ENCODE data around the gene DDX11.
"Not testable (repeated sequence)": the region's sequence is repeated elsewhere in the genome, so short reads cannot be mapped to it uniquely, and the experiment has no call there.

The DDX11 gene

DNA sequence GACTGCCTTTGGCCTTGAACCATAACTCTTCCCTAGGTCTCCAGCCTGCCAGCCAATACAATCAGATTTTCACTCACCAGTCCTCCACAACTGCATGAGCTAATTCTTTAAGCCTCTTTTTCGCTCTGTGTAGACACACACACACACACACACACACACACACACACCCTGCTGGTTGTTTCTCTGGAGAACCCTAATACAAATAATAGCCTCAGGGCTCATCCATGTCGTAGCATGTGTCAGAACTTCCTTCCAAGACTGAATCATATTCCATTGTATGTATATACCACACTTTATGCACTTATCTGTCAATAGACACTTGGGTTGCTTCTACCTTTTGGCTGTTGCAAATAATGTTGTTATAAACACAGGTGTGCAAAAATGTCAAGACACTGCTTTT lies 6.0 kb upstream of the DDX11 start:
- not testable (repeated sequence) for DNase-seq

DNA sequence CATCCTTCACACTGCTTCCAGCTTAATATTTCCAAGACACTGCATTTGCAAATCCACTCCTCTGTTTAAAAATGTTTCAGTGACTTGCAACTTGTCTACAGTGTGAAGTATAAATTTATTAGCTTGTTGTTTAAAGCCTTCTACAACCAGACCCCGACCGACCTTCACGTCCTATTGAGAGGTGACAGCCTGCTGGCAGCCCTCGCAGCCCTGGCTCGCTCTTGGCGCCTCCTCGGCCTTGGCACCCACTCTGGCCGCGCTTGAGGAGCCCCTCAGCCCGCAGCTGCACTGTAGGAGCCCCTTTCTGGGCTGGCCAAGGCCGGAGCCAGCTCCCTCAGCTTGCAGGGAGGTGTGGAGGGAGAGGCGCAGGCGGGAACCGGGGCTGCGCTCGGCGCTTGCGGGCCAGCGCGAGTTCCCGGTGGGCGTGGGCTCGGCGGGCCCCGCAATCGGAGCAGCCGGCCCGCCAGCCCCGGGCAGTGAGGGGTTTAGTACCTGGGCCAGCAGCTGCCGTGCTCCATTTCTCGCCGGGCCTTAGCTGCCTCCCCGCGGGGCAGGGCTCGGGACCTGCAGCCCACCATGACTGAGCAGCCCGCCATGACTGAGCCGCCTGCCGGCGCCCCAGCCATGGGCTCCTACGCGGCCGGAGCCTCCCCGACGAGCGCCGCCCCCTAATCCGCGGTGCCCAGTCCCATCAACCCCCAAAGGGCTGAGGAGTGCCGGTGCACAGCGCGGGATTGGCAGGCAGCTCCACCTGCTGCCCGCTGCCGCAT lies 2.5 kb upstream of the DDX11 start:
- DNase-seq: not testable (repeated sequence)

DNA sequence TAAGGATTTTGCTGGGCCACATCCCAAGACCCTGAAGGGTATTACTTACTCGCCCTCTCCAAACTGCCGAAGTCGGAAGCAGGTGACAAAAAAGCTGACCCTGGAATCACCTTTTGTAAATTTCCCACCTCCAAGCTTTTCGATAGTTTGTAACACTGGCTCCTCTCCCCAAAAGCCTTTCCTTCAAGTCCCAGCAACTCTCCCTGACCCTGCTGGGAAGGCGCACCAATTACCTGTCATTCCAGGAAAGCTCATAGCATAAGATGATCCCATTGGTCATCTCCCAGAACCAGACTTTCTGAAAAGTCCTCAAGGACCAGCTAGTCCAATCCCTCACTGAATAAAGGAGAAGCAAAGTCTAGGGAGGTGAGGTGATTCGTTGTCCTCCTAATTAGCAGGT lies 698 bp upstream of the DDX11 start:
- DNase-seq: not testable (repeated sequence)

DNA sequence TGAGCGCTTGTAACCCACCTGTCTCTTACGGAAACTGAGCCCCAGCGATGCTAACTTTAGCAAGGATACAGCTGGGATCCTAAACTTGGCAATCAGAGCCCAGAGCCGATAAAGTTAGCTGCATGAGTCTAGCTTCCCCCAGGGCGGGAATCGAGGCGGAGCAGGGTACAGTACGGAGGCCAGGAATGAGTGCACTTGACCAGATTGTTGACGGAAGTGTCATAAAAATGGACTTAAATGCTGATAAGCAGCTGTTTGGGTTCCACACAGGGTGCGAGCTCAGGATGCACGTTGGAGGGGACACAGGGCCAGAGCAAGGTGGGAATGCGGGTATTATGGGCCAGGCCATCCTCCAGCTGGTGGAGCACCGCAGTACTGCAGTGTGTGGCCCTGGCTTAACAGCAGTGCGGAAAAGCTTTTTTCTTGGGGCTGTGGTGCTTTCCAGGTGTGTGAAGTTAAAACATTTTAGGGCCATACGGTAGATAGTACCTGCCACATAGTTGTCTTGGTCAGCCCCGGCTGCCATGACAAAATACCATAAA lies 744 bp downstream of the DDX11 start:
- not testable (repeated sequence) for DNase-seq

DNA sequence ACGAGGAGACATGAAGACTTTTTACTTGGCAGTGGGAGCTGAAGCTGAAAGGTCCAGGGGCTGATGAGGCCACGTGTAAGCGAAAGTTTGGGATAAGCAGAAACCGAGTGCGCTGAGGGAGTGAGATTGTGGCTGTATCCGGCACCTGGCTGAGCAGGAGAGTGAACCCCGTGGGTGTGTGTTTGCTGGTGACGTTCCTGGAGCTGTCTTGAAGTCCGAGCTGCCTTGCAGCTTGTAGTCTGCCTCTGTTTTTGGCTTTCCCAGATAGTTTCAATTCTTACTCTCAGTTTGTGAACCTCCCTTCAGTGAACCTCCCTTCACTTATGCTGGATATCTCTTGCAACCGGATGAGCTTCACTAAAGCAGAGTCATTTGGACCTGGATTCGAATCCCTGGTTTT lies 2.5 kb downstream of the DDX11 start:
- not testable (repeated sequence) for DNase-seq

DNA sequence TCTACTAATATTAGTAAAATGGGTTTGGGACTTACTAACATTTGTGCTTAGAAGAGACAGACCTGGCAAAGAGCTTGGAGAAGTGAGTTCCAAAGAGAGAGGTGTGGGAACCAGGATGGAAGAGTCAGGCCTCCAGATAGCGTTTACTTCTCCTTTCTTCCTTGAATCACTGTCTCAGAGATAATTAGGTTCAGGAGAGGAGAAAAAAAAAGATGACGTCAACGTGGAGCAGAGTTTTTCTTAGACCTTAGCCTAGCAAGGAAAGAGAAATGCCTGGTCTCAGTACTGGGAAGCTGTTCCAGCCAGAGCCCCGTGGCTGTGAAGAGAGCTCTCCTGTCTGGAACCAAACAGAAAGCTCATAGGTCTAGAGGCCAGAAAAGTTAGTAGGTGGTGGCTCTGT lies 3.4 kb downstream of the DDX11 start:
- not testable (repeated sequence) for DNase-seq

DNA sequence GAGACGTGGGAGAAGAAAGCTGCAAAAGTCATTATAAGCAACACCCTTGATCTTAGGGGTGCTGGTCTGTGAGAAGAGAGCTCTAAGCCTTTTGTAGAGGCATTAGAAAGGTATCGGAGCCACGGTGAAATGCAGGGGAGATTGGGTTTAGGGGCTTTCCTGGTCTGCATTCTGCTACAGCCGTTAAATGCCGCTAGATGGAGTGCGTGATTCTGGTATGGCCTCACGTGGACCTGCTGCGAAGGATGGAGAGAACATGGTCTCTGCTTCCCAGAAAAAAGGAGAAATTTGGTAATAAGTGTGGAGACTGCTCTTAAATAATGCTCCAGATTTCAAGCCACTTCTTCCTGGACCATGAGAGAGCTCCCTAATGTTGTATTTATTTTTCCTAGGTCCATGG lies 4.3 kb downstream of the DDX11 start:
- DNase-seq: not testable (repeated sequence)

DNA sequence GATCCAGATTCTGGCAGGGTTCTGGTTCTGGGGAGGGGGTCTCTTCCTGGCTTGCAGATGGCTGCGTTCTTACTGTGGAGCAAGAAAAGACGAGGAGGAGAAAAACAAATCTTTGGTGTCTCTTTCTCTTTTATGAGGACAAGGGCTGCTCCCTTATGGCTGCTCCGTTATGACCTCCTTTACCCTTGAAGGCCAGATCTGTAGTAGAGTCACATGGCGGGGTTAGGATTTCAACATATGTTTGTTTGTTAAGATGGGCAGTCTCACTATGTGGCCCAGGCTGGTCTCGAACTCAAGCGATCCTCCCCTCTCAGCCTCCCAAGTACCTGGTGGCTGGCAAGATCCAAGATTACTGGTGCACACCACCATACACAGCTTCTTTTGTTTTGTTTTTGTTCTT lies 5.8 kb downstream of the DDX11 start:
- DNase-seq: not testable (repeated sequence)

DNA sequence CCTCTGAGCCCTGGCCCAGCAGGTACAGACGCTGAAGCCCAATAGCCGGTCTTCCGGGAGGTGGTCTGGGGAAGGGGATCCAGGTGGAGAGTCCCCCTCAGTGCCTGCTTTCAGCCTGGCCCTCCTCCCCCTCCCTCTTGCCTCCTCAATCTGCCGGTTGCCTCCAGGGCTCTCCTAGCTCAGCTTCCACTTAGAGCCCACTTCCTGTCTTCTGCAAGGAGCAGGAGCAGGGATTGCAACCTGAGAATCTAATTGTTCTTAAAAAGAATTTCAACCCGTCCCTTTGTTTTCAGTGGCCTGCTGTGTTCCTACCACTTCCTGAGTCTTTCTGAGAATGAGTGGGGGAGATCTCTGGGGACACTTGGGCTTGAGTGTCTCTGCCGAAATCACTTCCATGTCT lies 6.6 kb downstream of the DDX11 start:
- peak; percentile 57 for DNase-seq

DNA sequence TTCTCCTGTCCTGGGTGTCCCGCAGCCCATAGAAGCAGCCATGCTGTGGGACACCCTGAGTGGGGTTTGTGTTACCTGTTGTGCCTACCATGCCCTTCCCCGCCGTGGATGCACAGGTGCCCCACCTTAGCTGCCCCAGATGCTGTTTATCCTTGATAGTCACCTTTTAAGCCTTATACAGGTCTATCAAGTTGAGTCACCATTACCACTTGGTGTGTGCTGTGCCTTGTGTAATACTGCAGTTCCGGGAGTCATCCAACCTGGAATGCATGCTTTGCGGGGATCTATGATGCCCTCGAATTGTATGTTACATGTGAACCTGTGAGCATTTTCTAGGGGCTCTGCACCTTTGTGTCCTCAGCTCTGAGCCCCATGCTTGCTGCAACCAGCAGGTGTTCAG lies 7.6 kb downstream of the DDX11 start:
- DNase-seq: not testable (repeated sequence)

DNA sequence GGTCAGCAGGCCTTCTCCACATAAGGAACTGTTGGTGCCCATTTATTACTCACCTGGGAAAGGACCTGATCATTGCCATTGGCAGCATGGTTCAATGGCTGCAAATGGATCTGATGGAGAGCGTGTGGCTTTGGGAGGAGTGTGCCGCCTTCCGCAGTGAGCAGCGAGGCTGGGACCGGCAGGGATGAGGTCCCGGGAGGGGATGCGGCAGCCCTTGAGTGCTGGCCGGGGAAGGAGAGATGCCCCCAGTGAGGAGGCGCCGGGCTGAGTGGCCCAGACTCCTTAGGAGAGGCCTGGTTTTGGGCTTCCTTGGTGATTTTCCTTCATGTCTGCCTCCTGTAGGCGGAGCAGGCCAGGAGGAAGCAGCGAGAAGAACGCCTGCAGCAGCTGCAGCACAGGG lies 10.6 kb downstream of the DDX11 start:
- not testable (repeated sequence) for DNase-seq

DNA sequence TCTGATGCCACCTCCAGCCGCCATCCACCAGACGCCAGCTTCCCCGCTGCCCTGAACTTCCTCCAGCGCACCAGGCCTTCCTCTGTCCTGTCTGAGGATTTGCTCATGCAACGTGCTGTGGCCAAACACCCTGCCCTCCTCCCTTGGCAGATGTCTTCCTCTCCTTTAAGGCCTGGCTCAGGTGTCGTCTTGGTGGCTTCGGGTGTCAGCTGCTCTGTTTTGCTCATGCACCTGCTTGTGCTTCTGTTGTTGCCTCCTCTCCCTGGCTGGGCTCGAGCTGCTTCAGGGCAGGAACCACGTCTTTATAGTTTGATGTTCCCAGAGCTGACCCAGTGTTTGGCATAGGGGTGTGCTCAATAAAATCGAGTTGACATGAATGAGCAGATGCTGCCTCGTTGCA lies 12.4 kb downstream of the DDX11 start:
- not testable (repeated sequence) for DNase-seq

DNA sequence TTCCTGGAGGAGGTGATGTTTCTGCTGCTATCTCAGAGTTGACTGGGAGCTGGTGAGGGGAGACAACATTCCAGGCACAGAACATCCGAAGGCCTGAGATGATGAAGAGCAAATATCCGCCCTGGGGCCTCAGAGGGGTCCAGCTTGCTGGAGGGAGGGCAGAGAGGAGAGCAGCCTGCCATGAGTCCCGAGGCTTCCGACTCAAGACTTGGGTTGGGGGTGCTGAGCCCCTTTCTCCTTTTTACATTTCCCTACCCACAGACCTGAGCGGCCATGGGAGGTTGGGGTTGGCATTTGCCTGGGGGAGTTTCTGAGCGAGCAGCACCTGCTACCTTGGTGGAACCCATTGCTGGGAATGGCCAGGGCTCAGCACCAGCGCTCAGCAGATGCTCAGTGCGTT lies 13.8 kb downstream of the DDX11 start:
- DNase-seq: not testable (repeated sequence)

DNA sequence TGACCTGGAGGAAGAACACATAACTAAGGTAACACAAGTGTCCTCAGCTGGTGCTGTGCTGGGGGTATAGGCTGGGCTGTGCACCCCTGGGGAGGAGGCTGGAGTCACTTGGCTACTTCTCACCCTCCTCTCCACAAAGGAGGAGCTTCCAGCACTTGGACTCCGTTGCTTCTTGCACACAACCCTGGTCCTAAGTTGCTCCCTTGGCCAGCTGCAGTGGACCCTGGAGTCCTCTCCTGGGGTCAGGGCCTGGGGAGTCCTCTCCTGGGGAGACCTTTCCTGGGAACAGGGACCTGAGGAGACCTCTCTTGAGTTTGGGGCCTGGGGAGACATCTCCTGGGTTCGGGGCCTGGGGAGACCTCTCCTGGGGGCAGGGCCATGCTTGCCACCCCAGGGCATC lies 14.3 kb downstream of the DDX11 start:
- DNase-seq: not testable (repeated sequence)

DNA sequence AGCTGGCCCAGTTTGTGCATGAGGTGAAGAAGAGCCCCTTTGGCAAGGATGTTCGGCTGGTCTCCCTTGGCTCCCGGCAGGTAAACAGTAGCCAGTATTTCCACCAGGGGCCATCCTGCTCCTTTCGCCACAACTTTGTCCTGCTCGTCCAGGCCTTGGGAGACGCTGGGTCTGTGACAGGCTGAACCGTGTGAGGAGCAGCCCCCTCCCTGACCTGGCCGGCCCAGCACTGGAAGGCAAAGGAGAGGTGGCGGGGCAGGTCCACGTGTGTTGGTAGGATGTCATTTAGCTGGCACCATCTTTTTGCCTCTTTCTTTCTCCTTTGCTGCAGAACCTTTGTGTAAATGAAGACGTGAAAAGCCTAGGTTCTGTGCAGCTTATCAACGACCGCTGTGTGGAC lies 15.4 kb downstream of the DDX11 start:
- DNase-seq: no peak

DNA sequence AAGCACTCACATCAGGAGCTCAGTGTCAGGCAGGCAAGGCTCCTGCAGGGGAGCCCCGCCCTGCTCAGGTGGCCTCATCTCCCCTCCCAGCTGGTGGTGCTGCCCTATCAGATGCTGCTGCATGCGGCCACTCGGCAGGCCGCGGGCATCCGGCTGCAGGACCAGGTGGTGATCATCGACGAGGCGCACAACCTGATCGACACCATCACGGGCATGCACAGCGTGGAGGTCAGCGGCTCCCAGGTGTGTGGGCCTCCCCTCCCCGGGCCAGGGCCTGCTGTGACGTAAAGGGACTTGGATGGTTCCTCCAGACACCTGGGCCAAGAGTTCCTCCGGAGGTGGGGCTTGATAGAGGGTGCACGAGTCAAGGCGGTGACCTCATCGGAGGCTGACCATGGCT lies 18.0 kb downstream of the DDX11 start:
- DNase-seq: not testable (repeated sequence)

DNA sequence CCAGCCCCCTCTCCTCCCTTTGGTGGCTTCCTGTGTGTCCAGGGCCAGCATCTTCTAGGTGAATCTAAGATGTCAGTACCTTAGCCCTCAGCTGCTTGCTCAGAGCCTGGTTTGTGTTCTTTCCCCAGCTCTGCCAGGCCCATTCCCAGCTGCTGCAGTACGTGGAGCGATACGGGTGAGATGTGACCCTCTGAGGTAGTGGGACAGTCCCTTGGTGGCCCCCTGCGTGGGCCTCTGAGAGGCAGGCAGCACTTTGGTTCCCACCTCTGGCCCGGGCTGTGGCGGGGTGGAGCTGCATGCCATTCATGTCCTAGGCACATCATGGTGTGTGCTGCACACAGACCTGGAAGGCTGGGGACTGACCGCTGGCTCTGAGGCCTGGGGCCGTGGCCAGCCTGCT lies 19.1 kb downstream of the DDX11 start:
- DNase-seq: not testable (repeated sequence)

DNA sequence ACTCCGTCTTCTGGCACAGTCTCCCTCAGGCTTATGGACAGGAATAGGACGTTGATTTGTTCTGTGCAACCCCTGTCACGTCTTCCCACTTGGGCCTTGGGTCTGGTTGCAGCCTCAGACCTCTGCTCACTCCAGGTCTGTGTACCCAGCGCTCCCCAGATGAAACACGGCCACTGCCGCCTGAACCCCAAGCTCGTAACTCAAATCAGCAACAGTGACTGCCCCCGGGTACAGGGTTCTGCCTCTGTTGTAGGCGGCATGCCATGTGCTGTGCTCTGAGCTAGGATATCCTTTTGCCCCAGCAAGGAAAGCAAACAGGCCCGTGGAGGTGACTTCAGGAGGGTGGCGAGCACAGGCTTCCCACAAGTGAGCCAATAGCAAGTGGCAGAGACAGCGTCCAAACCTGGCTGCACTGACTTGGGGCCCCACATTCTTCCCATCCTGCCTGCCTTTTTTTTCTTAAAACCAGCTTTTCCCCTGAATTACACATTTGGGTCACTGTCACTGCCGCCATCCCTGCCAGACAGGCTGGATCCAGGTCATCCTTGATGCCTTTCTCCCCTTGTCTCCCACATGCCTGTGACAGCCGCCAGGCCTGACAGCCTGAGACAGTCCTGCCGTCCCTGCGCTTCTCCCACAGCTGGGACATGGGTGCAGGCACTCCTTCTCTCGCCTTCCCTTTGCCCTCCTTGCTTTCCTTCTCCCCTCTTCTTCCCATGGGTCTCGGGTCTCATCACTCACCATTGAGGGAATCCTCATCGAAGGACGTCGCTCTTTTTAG lies 21.6 kb downstream of the DDX11 start:
- DNase-seq: not testable (repeated sequence)

DNA sequence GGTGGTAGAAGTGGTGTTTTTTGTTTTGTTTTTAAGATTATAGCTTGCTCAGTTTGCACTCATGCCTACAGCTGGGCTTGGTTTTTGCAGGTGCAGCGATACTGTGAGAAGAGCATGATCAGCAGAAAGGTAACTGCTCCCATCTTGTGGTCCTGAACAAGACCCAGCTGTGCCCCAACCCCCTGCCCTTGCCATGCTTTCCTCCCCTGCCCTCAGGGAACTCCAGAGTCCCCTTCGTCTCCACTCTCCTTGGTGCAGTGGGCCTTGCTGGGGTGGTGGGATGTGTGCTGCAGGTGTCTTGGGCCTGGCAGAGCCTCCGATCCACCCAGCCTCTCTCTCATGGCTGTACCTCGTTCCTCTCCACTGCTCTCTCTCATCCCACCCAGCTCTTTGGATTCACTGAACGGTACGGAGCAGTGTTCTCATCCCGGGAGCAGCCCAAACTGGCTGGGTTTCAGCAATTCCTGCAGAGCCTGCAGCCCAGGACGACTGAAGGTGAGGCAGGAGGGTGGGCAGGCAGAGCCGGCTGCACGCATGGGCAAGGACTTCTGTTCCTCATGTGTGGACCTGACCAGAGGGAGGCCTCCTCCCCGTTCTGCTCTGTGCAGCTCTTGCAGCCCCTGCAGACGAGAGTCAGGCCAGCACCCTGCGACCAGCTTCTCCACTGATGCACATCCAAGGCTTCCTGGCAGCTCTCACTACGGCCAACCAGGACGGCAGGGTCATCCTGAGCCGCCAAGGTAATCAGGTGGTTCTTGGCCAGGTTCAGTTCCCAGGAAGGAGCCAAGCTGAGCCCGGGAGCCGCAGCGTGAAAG lies 22.8 kb downstream of the DDX11 start:
- not testable (repeated sequence) for DNase-seq

DNA sequence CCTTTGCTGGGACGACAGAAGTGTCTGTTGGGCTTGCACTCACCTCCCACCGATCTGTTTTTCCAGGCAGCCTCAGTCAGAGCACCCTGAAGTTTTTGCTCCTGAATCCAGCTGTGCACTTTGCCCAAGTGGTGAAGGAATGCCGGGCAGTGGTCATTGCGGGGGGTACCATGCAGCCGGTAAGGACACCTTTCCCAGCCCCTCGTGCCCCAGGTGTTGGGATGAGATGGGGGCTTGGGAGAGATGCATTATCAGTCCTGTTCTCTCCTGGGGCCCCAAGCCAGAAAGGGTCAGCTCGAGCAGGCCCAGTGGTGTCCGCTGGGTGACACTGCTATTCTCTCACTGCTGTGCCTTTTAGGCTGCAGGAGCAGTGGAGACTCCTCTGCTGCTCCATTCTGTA lies 24.2 kb downstream of the DDX11 start:
- not testable (repeated sequence) for DNase-seq

DNA sequence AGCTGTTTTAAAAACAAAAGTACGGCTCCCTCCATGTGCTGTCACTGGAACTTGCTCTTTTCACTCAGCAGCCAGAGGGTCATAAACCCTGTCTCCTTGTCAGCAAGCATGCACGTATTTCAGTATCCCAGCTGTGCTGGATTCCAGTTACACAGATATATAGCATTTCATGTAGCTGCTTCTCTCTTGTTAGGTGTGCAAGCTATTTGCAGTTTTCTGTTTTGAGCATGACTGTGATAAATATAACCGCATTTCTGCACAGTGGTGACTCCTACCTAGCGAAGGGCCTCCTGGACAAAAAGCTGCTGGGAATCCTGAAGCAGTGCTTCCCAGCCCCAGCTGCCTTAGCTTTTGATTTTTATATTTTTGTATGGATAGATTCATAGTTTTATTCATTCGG lies 24.7 kb downstream of the DDX11 start:
- DNase-seq: not testable (repeated sequence)

DNA sequence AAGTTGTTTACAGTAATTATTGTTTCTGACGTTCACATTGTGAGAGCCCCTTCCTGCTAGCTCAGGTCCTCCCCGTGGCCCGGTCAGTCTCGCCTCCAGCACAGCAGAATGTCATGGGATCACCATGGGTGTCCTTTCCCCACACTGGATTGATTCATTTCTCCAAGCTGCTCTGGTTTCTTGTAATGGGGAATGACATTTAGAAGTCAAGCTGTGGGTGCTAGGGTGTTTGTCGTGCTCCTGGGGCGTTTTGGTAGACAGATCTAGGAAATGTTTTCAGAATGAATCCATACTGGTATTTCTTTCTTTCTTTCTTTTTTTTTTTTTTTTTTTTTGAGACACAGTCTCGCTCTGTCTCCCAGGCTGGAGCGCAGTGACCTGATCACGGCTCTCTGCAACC lies 25.1 kb downstream of the DDX11 start:
- DNase-seq: not testable (repeated sequence)

DNA sequence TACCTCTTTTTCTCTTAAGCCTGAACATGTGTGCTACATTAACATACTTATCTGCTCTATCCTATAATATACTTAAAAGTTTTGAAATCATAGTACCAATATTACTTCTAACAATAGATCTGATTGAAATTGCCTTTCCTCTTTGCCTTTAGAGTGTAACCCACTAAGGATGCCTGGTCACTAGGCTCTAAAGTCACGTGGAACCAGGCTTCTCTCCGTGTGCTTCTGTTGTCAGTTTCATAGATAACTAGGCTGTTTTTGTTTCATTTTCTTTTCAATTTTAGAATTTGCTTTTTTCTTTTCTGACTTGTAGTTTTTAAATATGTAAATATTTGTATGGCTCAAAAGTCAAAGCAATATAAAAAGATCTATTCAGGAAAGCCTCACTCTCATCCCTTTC lies 25.8 kb downstream of the DDX11 start:
- DNase-seq: not testable (repeated sequence)

Data from fibroblast of skin of back (primary cell).